Astrocyte (in vitro differentiated cells and primary cell): Measurements from ENCODE around the gene DNAH3. TPM values are rescaled to one million over a fixed set of nuclear protein-coding genes. Genes with fewer than 3 reads are reported as not detected.

Experiments used
- DNase-seq: peaks from one replicate; pipeline ENCODE4 v3.0.0-alpha.2; 2010; ENCODE audit warnings: low read depth
- FAIRE-seq: peaks from 2 replicates; lab custom pipeline; 2011; peaks lifted over from hg19 to GRCh38; lab: Jason Lieb, UNC
- H2AFZ ChIP-seq: 2 replicates; pipeline ENCODE4 v1.6.0; 2012; ENCODE audit warnings: low read depth, low read length, inconsistent platforms
- H3K27ac ChIP-seq: 2 replicates; pipeline ENCODE4 v1.5.1; 2011; ENCODE audit warnings: low read depth, low read length, inconsistent platforms
- H3K27me3 ChIP-seq: 2 replicates; pipeline ENCODE4 v1.6.0; 2011; ENCODE audit warnings: low read length, inconsistent platforms; ENCODE audit not compliant: insufficient read depth
- H3K36me3 ChIP-seq: 2 replicates; pipeline ENCODE4 v1.5.1; 2011; ENCODE audit warnings: low read length, inconsistent platforms; ENCODE audit not compliant: insufficient read depth
- H3K4me1 ChIP-seq: 2 replicates; pipeline ENCODE4 v1.5.1; 2011; ENCODE audit warnings: low read length, inconsistent platforms; ENCODE audit not compliant: insufficient read depth
- H3K4me2 ChIP-seq: 2 replicates; pipeline ENCODE4 v1.6.0; 2012; ENCODE audit warnings: low read length, inconsistent platforms
- H3K4me3 ChIP-seq: 2 replicates; pipeline ENCODE4 v1.5.1; 2011; ENCODE audit warnings: low read depth, mild to moderate bottlenecking, low read length, inconsistent platforms; ENCODE audit not compliant: insufficient read depth
- H3K79me2 ChIP-seq: 2 replicates; pipeline ENCODE4 v1.6.0; 2012; ENCODE audit warnings: mild to moderate bottlenecking, low read length, inconsistent platforms; ENCODE audit not compliant: insufficient read depth
- H3K9ac ChIP-seq: 2 replicates; pipeline ENCODE4 v1.6.0; 2012; ENCODE audit warnings: mild to moderate bottlenecking, low read length, inconsistent platforms
- H3K9me3 ChIP-seq: 2 replicates; pipeline ENCODE4 v1.5.1; 2012; ENCODE audit warnings: low read depth, mild to moderate bottlenecking, low read length, inconsistent platforms; ENCODE audit not compliant: insufficient read depth
- H4K20me1 ChIP-seq: 2 replicates; pipeline ENCODE4 v1.6.0; 2012; ENCODE audit warnings: low read length, inconsistent platforms; ENCODE audit not compliant: insufficient read depth
- H3K27ac Mint-ChIP-seq: one replicate; pipeline ENCODE4 v1.8.0; 2021; ENCODE audit warnings: mild to moderate bottlenecking, mixed read lengths; ENCODE audit not compliant: unreplicated experiment
- H3K27me3 Mint-ChIP-seq: one replicate; pipeline ENCODE4 v1.8.0; 2021; ENCODE audit warnings: low read depth, mixed read lengths; ENCODE audit not compliant: unreplicated experiment
- H3K36me3 Mint-ChIP-seq: one replicate; pipeline ENCODE4 v1.8.0; 2021; ENCODE audit warnings: low read depth, mixed read lengths; ENCODE audit not compliant: unreplicated experiment
- H3K4me1 Mint-ChIP-seq: one replicate; pipeline ENCODE4 v1.8.0; 2021; ENCODE audit warnings: low read depth, mixed read lengths; ENCODE audit not compliant: unreplicated experiment
- H3K4me3 Mint-ChIP-seq: one replicate; pipeline ENCODE4 v1.8.0; 2021; ENCODE audit warnings: mild to moderate bottlenecking, moderate library complexity, mixed read lengths; ENCODE audit not compliant: unreplicated experiment
- H3K9me3 Mint-ChIP-seq: one replicate; pipeline ENCODE4 v1.8.0; 2021; ENCODE audit warnings: mild to moderate bottlenecking, mixed read lengths; ENCODE audit not compliant: unreplicated experiment
- CTCF ChIP-seq: IDR thresholded peaks from 2 replicates; pipeline ENCODE4 v1.5.1; 2011; ENCODE audit warnings: low read depth, mild to moderate bottlenecking, inconsistent platforms, low read length, moderate library complexity; ENCODE audit not compliant: insufficient read depth
- EZH2 ChIP-seq: IDR thresholded peaks from 2 replicates; pipeline ENCODE4 v1.6.1; 2012; ENCODE audit warnings: mild to moderate bottlenecking, low read length, inconsistent platforms; ENCODE audit not compliant: insufficient read depth
- total RNA-seq: library from RNA; stranded (reverse); gene quantifications from 2 replicates; pipeline ENCODE4 v1.2.1, GENCODE V29; 2021

DNAH3 gene
- total RNA-seq, 1 donor from 2014 or later: not detected

GRCh38 chr16:20894388-20894787 is 256.3 kb downstream of the DNAH3 start:
- H3K4me3 ChIP-seq: no peak overlapping the region
- no peaks in the 10 kb centered on the region for H3K9me3 Mint-ChIP-seq
- DNase-seq (no peak), FAIRE-seq (no peak)
- H2AFZ ChIP-seq: no peak overlapping the region
- H3K4me2 ChIP-seq: no peak overlapping the region
- H3K9me3 ChIP-seq: no peaks in the 10 kb centered on the region
- no peaks in the 10 kb centered on the region for H3K27me3 Mint-ChIP-seq
- H3K36me3 Mint-ChIP-seq: peaks cover 20% of the 10 kb centered on the region
- H3K4me1 ChIP-seq: peaks cover 22% of the 10 kb centered on the region
- peaks cover 100% of the 10 kb centered on the region for H3K79me2 ChIP-seq
- no peak overlapping the region for H3K9ac ChIP-seq
- no peak overlapping the region for H3K27ac ChIP-seq
- H3K36me3 ChIP-seq: peaks cover 25% of the 10 kb centered on the region
- peaks cover 45% of the 10 kb centered on the region for H3K4me1 Mint-ChIP-seq
- peaks cover 95% of the 10 kb centered on the region for H4K20me1 ChIP-seq
- TF ChIP-seq CTCF (no peak), EZH2 (no peak)
- no peak overlapping the region for H3K27ac Mint-ChIP-seq
- H3K4me3 Mint-ChIP-seq: no peak overlapping the region
- H3K27me3 ChIP-seq: no peaks in the 10 kb centered on the region

GRCh38 chr16:20889625-20890275 is 260.9 kb downstream of the DNAH3 start:
- H3K27me3 ChIP-seq: no peaks in the 10 kb centered on the region
- no peak overlapping the region for H3K4me3 Mint-ChIP-seq
- H3K27me3 Mint-ChIP-seq: no peaks in the 10 kb centered on the region
- H3K27ac Mint-ChIP-seq: no peak overlapping the region
- peaks cover 97% of the 10 kb centered on the region for H4K20me1 ChIP-seq
- no peak for FAIRE-seq
- H3K27ac ChIP-seq: no peak overlapping the region
- peaks cover 96% of the 10 kb centered on the region for H3K79me2 ChIP-seq
- no peak overlapping the region for H3K4me2 ChIP-seq
- peaks cover 18% of the 10 kb centered on the region for H3K4me1 Mint-ChIP-seq
- no peak overlapping the region for H3K4me3 ChIP-seq
- H3K9ac ChIP-seq: no peak overlapping the region
- DNase-seq: no peak
- no peaks in the 10 kb centered on the region for H3K4me1 ChIP-seq
- no peaks in the 10 kb centered on the region for H3K9me3 ChIP-seq
- H2AFZ ChIP-seq: no peak overlapping the region
- H3K36me3 ChIP-seq: peaks cover 15% of the 10 kb centered on the region
- no peaks in the 10 kb centered on the region for H3K9me3 Mint-ChIP-seq
- TF ChIP-seq CTCF (no peak), EZH2 (no peak)
- peaks cover 17% of the 10 kb centered on the region for H3K36me3 Mint-ChIP-seq

- no peak overlapping the region for H3K9ac ChIP-seq
- DNase-seq (no peak), FAIRE-seq (no peak)
- peaks cover 6% of the 10 kb centered on the region for H3K36me3 ChIP-seq
- no peak overlapping the region for H2AFZ ChIP-seq
- no peak overlapping the region for H3K4me2 ChIP-seq
- no peaks in the 10 kb centered on the region for H3K27me3 ChIP-seq
- H3K4me3 ChIP-seq: no peak overlapping the region
- peaks cover 92% of the 10 kb centered on the region for H3K79me2 ChIP-seq
- no peak overlapping the region for H3K27ac ChIP-seq
- H3K27ac Mint-ChIP-seq: no peak overlapping the region
- peaks cover 18% of the 10 kb centered on the region for H3K4me1 Mint-ChIP-seq
- no peaks in the 10 kb centered on the region for H3K9me3 ChIP-seq
- no peak overlapping the region for H3K4me3 Mint-ChIP-seq
- H3K36me3 Mint-ChIP-seq: peaks cover 12% of the 10 kb centered on the region
- no peaks in the 10 kb centered on the region for H3K27me3 Mint-ChIP-seq
- peaks cover 93% of the 10 kb centered on the region for H4K20me1 ChIP-seq
- no peaks in the 10 kb centered on the region for H3K9me3 Mint-ChIP-seq
- H3K4me1 ChIP-seq: no peaks in the 10 kb centered on the region
- TF ChIP-seq CTCF: no peak
- no peak for TF ChIP-seq EZH2
Observed at GRCh38 chr16:20887207-20887606, 263.4 kb downstream of the DNAH3 start.
